Measurements from ENCODE around the gene LCMT2. TPM values are rescaled to one million over a fixed set of nuclear protein-coding genes. Genes with fewer than 3 reads are reported as not detected.

LCMT2 gene
- total and polyA plus RNA-seq, 10 of the 15 experiments (the other 5 are each of a cell fraction or from before 2014, with no cell fraction given) = 2.1 to 17.2 (median 14.9) TPM

DNA sequence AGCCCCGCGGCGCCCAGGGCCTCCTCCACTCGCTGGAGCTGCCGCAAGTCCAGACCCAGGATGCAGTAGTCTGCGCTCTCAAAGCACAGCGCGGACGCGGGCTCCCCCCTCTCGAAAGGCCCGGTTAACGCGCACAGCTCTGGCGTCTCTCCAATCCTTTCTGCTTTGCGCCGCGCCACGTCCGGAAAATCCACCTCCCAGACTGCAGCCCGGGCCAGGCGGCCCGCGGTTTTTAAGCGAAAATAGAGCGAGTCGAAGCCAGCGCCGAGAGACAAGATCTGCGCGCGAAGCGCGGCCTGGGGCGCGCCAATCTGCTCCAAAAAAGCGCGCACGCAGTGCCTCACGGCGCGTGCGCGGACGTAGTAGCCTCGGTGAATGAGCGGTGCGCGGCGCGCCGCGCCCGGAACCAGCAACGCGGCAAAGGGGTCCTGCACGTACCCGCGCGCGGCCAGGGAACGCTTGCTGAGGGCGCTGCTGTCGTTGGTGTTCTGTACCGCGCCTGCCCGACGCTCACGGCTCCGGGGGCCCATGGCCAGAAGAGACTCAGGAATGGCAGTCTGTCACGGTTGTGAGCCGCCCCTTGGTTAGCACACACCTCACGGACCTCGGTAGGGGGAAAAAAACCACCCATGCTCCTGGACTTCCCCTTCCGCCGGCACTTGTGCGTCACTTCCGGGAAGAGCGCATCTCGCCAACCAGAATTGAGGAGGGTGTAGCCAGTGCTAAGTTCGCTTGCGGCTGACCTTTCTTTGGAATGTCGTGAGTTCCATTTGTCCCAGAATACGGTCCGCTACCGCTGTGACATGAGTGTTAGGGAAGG lies at the start of gene LCMT2 (continued):
- TF ChIP-seq FOXK2 (IDR thresholded peaks at IDR 0.05) (peak; percentile 42; the same call in 1 of the 2 replicates), HCFC1 (IDR thresholded peaks at IDR 0.05; ENCODE audit: low read length) (peak; percentile 44), HDGF (IDR thresholded peaks at IDR 0.05) (peak; percentile 13; the same call in 1 of the 2 replicates), BACH1 (IDR thresholded peaks at IDR 0.05; ENCODE audit: borderline replicate concordance) (0 out of 2 replicates have a peak, but pooled peaks have one; percentile 40), ZNF622 (IDR thresholded peaks at IDR 0.05) (no peak), NR2F1 (conservative IDR thresholded peaks at IDR 0.05) (peak; percentile 73), FOS (IDR thresholded peaks at IDR 0.05; ENCODE audit: borderline replicate concordance, extremely low read depth, insufficient read length) (no peak), SREBF1 (IDR thresholded peaks at IDR 0.05; ENCODE audit: low read length) (no peak), SIN3A (IDR thresholded peaks at IDR 0.05; ENCODE audit: low read depth, low read length) (0 out of 2 replicates have a peak, but pooled peaks have one; percentile 48), JUNB (IDR thresholded peaks at IDR 0.05) (no peak), SMAD5 (IDR thresholded peaks at IDR 0.05; ENCODE audit: low read depth) (peak; percentile 91), KLF5 (IDR thresholded peaks at IDR 0.05; ENCODE audit: partially characterized antibody) (peak; percentile 20), SMAD1 (IDR thresholded peaks at IDR 0.05; ENCODE audit: low read depth, partially characterized antibody) (no peak), YY1 (IDR thresholded peaks at IDR 0.05; ENCODE audit: low read depth, low read length) (0 out of 2 replicates have a peak, but pooled peaks have one; percentile 11), CEBPB (IDR thresholded peaks at IDR 0.05; ENCODE audit: borderline replicate concordance in 1 of 2, low read depth in 2 of 2, low read length in 2 of 2) (no peak), CHD4 (IDR thresholded peaks at IDR 0.05) (no peak), STAT1 (conservative IDR thresholded peaks at IDR 0.05) (peak; percentile 89; the same call in 1 of the 2 replicates), RB1 (IDR thresholded peaks at IDR 0.05; ENCODE audit: borderline replicate concordance) (peak; percentile 80; the same call in 1 of the 2 replicates), WRNIP1 (IDR thresholded peaks at IDR 0.05; ENCODE audit: borderline replicate concordance, low read depth, low read length) (no peak), ZNF274 (IDR thresholded peaks at IDR 0.05; ENCODE audit: insufficient read depth, insufficient read length) (no peak), LARP7 (IDR thresholded peaks at IDR 0.05) (peak; percentile 81; the same call in 1 of the 2 replicates)
- TF ChIP-seq, protein P1, sequence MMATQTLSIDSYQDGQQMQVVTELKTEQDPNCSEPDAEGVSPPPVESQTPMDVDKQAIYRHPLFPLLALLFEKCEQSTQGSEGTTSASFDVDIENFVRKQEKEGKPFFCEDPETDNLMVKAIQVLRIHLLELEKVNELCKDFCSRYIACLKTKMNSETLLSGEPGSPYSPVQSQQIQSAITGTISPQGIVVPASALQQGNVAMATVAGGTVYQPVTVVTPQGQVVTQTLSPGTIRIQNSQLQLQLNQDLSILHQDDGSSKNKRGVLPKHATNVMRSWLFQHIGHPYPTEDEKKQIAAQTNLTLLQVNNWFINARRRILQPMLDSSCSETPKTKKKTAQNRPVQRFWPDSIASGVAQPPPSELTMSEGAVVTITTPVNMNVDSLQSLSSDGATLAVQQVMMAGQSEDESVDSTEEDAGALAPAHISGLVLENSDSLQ (IDR thresholded peaks at IDR 0.05) = peak; percentile 78
- TF ChIP-seq, protein P2, sequence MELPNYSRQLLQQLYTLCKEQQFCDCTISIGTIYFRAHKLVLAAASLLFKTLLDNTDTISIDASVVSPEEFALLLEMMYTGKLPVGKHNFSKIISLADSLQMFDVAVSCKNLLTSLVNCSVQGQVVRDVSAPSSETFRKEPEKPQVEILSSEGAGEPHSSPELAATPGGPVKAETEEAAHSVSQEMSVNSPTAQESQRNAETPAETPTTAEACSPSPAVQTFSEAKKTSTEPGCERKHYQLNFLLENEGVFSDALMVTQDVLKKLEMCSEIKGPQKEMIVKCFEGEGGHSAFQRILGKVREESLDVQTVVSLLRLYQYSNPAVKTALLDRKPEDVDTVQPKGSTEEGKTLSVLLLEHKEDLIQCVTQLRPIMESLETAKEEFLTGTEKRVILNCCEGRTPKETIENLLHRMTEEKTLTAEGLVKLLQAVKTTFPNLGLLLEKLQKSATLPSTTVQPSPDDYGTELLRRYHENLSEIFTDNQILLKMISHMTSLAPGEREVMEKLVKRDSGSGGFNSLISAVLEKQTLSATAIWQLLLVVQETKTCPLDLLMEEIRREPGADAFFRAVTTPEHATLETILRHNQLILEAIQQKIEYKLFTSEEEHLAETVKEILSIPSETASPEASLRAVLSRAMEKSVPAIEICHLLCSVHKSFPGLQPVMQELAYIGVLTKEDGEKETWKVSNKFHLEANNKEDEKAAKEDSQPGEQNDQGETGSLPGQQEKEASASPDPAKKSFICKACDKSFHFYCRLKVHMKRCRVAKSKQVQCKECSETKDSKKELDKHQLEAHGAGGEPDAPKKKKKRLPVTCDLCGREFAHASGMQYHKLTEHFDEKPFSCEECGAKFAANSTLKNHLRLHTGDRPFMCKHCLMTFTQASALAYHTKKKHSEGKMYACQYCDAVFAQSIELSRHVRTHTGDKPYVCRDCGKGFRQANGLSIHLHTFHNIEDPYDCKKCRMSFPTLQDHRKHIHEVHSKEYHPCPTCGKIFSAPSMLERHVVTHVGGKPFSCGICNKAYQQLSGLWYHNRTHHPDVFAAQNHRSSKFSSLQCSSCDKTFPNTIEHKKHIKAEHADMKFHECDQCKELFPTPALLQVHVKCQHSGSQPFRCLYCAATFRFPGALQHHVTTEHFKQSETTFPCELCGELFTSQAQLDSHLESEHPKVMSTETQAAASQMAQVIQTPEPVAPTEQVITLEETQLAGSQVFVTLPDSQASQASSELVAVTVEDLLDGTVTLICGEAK (IDR thresholded peaks at IDR 0.05; ENCODE audit: borderline replicate concordance) = peak; percentile 92
- TF ChIP-seq, protein P3, sequence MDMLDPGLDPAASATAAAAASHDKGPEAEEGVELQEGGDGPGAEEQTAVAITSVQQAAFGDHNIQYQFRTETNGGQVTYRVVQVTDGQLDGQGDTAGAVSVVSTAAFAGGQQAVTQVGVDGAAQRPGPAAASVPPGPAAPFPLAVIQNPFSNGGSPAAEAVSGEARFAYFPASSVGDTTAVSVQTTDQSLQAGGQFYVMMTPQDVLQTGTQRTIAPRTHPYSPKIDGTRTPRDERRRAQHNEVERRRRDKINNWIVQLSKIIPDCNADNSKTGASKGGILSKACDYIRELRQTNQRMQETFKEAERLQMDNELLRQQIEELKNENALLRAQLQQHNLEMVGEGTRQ (IDR thresholded peaks at IDR 0.05; ENCODE audit: borderline replicate concordance, low read depth, low read length) = no peak
- TF ChIP-seq, protein P4, sequence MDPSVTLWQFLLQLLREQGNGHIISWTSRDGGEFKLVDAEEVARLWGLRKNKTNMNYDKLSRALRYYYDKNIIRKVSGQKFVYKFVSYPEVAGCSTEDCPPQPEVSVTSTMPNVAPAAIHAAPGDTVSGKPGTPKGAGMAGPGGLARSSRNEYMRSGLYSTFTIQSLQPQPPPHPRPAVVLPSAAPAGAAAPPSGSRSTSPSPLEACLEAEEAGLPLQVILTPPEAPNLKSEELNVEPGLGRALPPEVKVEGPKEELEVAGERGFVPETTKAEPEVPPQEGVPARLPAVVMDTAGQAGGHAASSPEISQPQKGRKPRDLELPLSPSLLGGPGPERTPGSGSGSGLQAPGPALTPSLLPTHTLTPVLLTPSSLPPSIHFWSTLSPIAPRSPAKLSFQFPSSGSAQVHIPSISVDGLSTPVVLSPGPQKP (IDR thresholded peaks at IDR 0.05; ENCODE audit: low read depth, low read length) = peak; percentile 85

Data from GM12878 (cell line).